ENCODE data around the gene CRACR2B. TPM values are rescaled to one million over a fixed set of nuclear protein-coding genes. Genes with fewer than 3 reads are reported as not detected.

The CRACR2B gene
- total and polyA plus RNA-seq, 2 of the 8 experiments (the other 6 are each of a cell fraction or from before 2014, with no cell fraction given): 18.2 to 26.4 TPM

- no peak for TF ChIP-seq ATF2 (IDR thresholded peaks at IDR 0.05; ENCODE audit: low read length)
These were observed 37.2 kb downstream of the CRACR2B start (continued) for GRCh38 chr11:864898-865297.

Data from H1 (cell line).